Measurements from ENCODE around the gene KRTAP12-1. TPM values are rescaled to one million over a fixed set of nuclear protein-coding genes. Genes with fewer than 3 reads are reported as not detected.

The KRTAP12-1 gene
- total RNA-seq, 4 donors from 2014 or later = 6.0 to 32.1 TPM; not detected in 2

DNA sequence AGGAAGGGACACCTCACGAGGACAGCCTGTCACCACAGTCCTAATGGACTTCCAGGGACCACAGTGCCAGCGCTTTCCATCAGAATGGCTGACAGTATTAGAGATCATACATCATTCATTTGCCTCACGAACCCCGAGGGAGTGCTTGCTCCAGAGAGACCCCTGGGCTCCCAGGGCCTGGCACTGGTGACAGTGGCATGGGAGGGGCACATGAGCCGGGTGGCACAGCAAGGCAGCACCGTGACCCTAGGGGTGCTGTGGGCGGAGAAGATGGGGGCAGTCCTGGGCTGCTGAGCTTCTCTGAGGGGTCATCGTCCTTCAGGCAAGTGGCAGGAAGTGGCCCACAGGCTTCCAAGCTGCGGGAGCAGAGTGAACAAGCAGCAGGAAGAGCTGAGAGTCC is 45.8 kb upstream of the KRTAP12-1 start:
- Histone ChIP-seq H3K27me3 (peaks cover 64% of the 10 kb centered on the region), H3K9me3 (no peaks in the 10 kb centered on the region), H3K36me3 (no peaks in the 10 kb centered on the region), H3K27ac (no peak overlapping the region), H3K4me3 (no peak overlapping the region), H3K4me1 (peaks cover 7% of the 10 kb centered on the region)
- peak; percentile 36 to 72 for DNase-seq (ENCODE audit: low spot score in 2 of 2)
- TF ChIP-seq, protein P1, sequence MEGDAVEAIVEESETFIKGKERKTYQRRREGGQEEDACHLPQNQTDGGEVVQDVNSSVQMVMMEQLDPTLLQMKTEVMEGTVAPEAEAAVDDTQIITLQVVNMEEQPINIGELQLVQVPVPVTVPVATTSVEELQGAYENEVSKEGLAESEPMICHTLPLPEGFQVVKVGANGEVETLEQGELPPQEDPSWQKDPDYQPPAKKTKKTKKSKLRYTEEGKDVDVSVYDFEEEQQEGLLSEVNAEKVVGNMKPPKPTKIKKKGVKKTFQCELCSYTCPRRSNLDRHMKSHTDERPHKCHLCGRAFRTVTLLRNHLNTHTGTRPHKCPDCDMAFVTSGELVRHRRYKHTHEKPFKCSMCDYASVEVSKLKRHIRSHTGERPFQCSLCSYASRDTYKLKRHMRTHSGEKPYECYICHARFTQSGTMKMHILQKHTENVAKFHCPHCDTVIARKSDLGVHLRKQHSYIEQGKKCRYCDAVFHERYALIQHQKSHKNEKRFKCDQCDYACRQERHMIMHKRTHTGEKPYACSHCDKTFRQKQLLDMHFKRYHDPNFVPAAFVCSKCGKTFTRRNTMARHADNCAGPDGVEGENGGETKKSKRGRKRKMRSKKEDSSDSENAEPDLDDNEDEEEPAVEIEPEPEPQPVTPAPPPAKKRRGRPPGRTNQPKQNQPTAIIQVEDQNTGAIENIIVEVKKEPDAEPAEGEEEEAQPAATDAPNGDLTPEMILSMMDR (IDR thresholded peaks at IDR 0.05) = no peak
- no peak for TF ChIP-seq POLR2A (IDR thresholded peaks at IDR 0.05)
- TF ChIP-seq POLR2AphosphoS5 (IDR thresholded peaks at IDR 0.05) = no peak
- WGBS = 64% methylated on average over 5 of the region's 9 CpGs

- 90% methylated on average over 8 of the region's 8 CpGs for WGBS
- TF ChIP-seq, protein P1 (IDR thresholded peaks at IDR 0.05) = no peak
- H3K4me3 ChIP-seq = no peak overlapping the region
- H3K27me3 ChIP-seq = peaks cover 66% of the 10 kb centered on the region
- peaks cover 7% of the 10 kb centered on the region for H3K4me1 ChIP-seq
- DNase-seq (ENCODE audit: low spot score in 2 of 2) = peak; percentile 44 to 66
- H3K9me3 ChIP-seq = no peaks in the 10 kb centered on the region
- no peak overlapping the region for H3K27ac ChIP-seq
- H3K36me3 ChIP-seq = no peaks in the 10 kb centered on the region
Observed at GRCh38 chr21:44727321-44727720, 45.4 kb upstream of the KRTAP12-1 start.

GRCh38 chr21:44726826-44727225 is 44.9 kb upstream of the KRTAP12-1 start:
- DNase-seq (ENCODE audit: low spot score in 2 of 2) = peak; percentile 33 to 74
- H3K27ac ChIP-seq = no peak overlapping the region
- TF ChIP-seq EP300 (IDR thresholded peaks at IDR 0.05) (no peak), POLR2AphosphoS5 (IDR thresholded peaks at IDR 0.05) (no peak), POLR2A (IDR thresholded peaks at IDR 0.05) (no peak)
- TF ChIP-seq, protein P1 (IDR thresholded peaks at IDR 0.05) = no peak
- H3K27me3 ChIP-seq = peaks cover 63% of the 10 kb centered on the region
- no peaks in the 10 kb centered on the region for H3K9me3 ChIP-seq
- 62% methylated on average over 6 of the region's 6 CpGs for WGBS
- no peak overlapping the region for H3K4me3 ChIP-seq
- no peaks in the 10 kb centered on the region for H3K36me3 ChIP-seq
- H3K4me1 ChIP-seq = peaks cover 7% of the 10 kb centered on the region

- peak; percentile 17 to 50 for DNase-seq (ENCODE audit: low spot score in 2 of 2)
- TF ChIP-seq POLR2A (IDR thresholded peaks at IDR 0.05) = no peak
- TF ChIP-seq, protein P1 (IDR thresholded peaks at IDR 0.05) = no peak
- TF ChIP-seq EP300 (IDR thresholded peaks at IDR 0.05) = no peak
- TF ChIP-seq POLR2AphosphoS5 (IDR thresholded peaks at IDR 0.05) = no peak
- Histone ChIP-seq H3K27ac (no peak overlapping the region), H3K36me3 (no peaks in the 10 kb centered on the region), H3K27me3 (peaks cover 71% of the 10 kb centered on the region), H3K9me3 (no peaks in the 10 kb centered on the region), H3K4me1 (peaks cover 7% of the 10 kb centered on the region), H3K4me3 (no peak overlapping the region)
- WGBS = 88% methylated on average over 14 of the region's 14 CpGs
Observed at GRCh38 chr21:44724926-44725325, 43.0 kb upstream of the KRTAP12-1 start.

- peaks cover 7% of the 10 kb centered on the region for H3K4me1 ChIP-seq
- WGBS = 82% methylated on average over 7 of the region's 7 CpGs
- TF ChIP-seq EP300 (IDR thresholded peaks at IDR 0.05) (no peak), POLR2A (IDR thresholded peaks at IDR 0.05) (no peak), POLR2AphosphoS5 (IDR thresholded peaks at IDR 0.05) (no peak)
- TF ChIP-seq, protein P1 (IDR thresholded peaks at IDR 0.05) = no peak
- H3K36me3 ChIP-seq = no peaks in the 10 kb centered on the region
- no peak overlapping the region for H3K27ac ChIP-seq
- H3K9me3 ChIP-seq = no peaks in the 10 kb centered on the region
- H3K4me3 ChIP-seq = no peak overlapping the region
- peak; percentile 29 to 67 for DNase-seq (ENCODE audit: low spot score in 2 of 2)
- H3K27me3 ChIP-seq = peaks cover 65% of the 10 kb centered on the region
Observed at GRCh38 chr21:44724196-44724595, 42.2 kb upstream of the KRTAP12-1 start.

Data from suprapubic skin (tissue), 4 donors.